Measurements from ENCODE around the gene MAFF. TPM values are rescaled to one million over a fixed set of nuclear protein-coding genes. Genes with fewer than 3 reads are reported as not detected.
"Not testable (repeated sequence)": the region's sequence is repeated elsewhere in the genome, so short reads cannot be mapped to it uniquely, and the experiment has no call there.

Gene MAFF
- total RNA-seq, 2 experiments from 2014 or later, result 11.8 to 12.3 TPM

DNA sequence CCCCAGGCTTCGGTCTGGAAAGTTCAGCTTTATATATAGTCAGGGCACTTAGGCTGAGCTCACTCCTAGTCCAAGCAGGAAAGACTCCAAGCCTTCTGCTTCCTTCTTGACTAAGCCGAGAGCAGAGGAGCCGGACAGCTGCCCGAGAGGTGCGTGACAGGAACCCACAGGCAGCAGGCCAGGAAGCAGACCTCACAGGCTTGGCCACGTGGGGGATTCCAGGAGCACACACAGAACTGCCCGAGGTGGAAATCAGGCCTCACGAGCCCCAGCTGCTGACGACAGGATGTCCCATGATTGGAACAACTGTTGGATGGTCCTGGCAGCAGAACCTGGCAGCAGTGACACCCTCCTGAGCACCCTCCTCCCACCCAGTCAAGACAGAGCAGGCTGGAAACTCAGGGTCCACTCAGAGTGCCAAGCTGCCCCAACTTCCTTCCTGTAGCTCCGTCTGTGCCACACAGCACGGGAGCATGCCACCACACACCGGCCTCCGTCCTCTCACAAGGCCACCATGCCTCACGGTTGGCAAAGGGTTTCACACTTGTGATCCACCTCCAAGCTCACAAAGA is 25.5 kb upstream of the MAFF start:
- ChIA-PET POLR2A (interaction anchor here (1.2 kb wide), 1 partner anchor 27 kb away, joined by 6 read pairs; no protein-coding TSS in a partner anchor), CTCF (interaction anchor here (0.6 to 1.7 kb wide), 5 partner anchors 23 to 124 kb away, joined by 3 to 6 read pairs (median 3); no protein-coding TSS in a partner anchor)

DNA sequence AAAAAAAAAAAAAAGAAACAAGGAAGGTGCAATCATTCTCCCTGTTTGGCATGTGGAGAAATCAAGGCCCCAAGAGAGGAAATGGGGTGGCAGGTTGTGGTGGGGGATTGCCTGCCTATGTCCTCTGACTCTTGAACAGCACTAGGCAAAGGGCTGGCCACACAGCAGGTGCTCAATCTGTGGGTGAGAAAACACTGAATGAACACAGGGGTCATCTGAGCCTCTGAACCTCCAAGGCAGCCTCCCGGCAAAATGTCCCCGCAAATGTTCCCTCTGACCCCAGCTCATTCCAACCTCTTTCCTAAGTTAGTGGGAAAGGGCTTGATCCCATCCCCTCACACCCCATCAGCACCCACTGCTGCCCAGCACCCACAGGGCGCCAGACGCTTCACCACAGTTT is 24.8 kb upstream of the MAFF start:
- ChIA-PET POLR2A (no interaction called here), CTCF (interaction anchor here (0.6 to 1.7 kb wide), 6 partner anchors 24 to 509 kb away, joined by 3 to 6 read pairs (median 3); no protein-coding TSS in a partner anchor)

DNA sequence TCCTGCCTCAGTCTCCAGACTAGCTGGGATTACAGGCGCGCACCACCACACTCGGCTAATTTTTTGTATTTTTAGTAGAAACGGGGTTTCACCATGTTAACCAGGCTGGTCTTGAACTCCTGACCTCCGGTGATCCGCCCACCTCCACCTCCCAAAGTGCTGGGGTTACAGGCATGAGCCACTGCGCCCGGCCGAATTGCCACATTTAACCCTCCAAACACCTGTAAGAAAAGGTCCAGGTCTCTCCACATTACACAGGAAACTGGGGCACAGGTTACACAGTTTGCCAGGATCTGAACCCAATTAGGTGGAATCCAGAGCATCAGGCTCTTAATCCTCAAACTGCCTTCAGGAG is 24.2 kb upstream of the MAFF start:
- CTCF ChIA-PET, result interaction anchor here (1.7 kb wide), 1 partner anchor 125 kb away, joined by 4 read pairs; no protein-coding TSS in a partner anchor
- POLR2A ChIA-PET, result not testable (repeated sequence)

DNA sequence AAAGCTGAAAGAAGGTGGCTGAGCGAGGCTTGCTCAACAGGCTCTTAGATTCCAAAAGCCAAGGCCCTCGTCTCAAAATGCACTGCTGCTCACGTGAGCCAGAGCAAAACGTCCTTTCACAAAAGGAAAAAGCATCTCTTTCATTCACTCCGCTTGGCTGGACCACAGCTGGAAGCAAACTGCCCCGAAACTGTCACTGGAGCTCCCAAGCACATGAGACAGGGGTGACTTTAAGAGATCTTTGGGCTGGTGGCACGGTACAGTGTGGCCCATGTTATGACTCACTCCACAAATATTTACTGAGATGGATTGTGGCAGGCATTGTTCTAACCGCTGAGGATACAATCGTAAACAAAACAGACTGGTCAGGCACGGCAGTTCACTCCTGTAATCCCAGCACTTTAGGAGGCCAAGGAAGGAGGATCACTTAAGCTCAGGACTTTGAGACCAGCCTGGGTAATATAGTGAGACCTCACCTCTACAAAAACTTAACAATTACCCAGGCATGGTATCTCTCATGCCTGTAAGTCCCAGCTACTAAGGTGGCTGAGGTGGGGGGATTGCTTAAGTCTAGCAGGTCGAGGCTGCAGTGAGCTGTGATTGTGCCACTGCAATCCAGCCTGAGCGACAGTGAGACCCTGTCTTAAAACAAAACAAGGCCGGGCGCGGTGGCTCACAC is 23.7 kb upstream of the MAFF start:
- CTCF ChIA-PET, result no interaction called here
- POLR2A ChIA-PET, result interaction anchor here (0.7 kb wide), 1 partner anchor 64 kb away, joined by 3 read pairs; no protein-coding TSS in a partner anchor

GRCh38 chr22:38178605-38178937 is 23.2 kb upstream of the MAFF start:
- CTCF ChIA-PET, result not testable (repeated sequence)
- POLR2A ChIA-PET, result interaction anchor here (0.7 to 1.1 kb wide), 2 partner anchors 23 to 65 kb away, joined by 3 read pairs; partner anchors contain the start of gene MAFF

- ChIA-PET CTCF (interaction anchor here (0.6 to 1.0 kb wide), 2 partner anchors 20 to 821 kb away, joined by 3 to 4 read pairs; no protein-coding TSS in a partner anchor), POLR2A (interaction anchor here (0.6 to 2.6 kb wide), 2 partner anchors 21 to 34 kb away, joined by 5 to 22 read pairs; partner anchors contain the start of gene MAFF)
Observed at GRCh38 chr22:38180841-38181452, 20.8 kb upstream of the MAFF start.

DNA sequence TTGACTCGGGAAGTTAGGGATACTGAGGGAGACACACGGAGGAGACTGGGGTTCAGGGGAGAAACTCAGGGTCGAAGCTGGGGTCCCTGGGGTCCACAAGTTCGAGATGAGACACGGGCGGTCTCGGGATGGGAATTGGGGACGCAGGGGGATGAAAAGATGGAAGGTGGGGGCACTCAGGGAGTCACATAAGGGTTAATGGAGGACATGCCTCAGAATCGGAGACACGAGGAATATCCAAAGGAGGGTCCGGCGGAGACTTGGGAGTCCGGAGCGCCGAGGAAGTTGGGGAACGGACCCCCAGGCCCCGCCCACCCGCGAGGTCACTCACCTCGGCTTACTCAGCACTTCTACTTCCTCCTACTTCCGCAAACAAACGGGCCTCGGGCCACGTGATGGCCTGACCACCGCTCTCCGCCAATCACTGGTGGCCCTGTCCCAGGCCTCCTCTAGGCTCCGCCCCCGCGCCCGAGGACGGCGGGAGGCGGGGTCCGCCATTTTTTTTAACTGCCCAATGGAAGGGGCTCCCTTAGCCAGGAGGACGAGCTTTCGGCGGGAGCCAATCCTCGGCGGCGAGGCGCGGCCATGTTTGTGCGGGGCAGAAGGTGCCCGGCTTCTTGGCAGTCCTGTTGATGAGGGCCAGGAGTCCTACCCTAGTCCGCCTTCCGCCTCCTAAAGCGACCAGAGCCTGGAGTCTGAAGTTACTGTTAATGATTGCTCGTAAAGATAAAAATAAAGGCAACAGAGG is 20.2 kb upstream of the MAFF start, which contains the start of gene PLA2G6:
Gene PLA2G6, minus strand, starts transcription at position 378 of the 748 bp plus-strand sequence. CDS start 12,404 bp downstream, outside the sequence.
- CTCF ChIA-PET, result interaction anchor here (0.6 to 1.1 kb wide), 7 partner anchors 19 to 821 kb away, joined by 3 to 5 read pairs (median 4); no protein-coding TSS in a partner anchor
- POLR2A ChIA-PET, result interaction anchor here (0.6 to 2.6 kb wide), 4 partner anchors 13 to 35 kb away, joined by 3 to 22 read pairs (median 4); partner anchors contain the start of gene MAFF

DNA sequence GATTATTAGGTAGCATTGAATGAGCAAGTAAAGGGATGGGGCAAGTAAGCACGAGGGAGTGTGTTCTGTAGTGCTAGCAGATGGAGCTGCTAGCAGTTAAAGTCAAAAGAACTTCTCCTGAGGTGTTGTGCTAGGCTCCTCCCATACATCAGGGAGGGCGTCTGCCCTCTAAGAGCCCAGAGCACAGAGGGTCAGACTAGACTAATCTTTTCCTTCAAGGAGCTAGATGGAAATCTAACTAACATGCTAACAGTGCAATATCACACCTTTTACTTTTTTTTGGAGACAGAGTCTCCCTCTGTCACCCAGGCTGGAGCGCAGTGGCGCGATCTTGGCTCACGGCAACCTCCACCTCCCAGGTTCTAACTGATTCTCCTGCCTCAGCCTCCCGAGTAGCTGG is 17.0 kb upstream of the MAFF start:
- ChIA-PET POLR2A (interaction anchor here (0.6 to 1.0 kb wide), 2 partner anchors 17 to 26 kb away, joined by 3 read pairs; partner anchors contain the start of gene MAFF), CTCF (no interaction called here)

DNA sequence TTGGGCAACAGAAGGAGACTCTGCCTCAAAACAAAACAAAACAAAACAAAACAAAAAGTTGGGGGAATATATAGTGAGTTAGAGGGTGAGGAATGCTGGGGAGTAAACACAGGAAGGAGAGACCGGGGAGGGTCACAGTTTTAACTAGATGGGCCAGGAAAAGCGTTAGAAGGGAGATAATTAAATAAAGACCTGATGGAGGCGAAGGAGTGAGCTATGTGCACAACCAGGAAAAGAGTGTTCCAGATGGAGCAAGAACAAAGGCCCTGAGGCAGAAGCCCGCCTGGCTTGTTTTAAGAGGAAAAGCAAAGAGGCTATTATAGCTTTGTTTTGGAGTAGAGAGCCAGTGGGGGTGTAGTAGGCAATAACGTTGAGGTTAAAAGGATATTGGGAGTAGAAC is 15.4 kb upstream of the MAFF start:
- CTCF ChIA-PET, result no interaction called here
- POLR2A ChIA-PET, result no interaction called here

DNA sequence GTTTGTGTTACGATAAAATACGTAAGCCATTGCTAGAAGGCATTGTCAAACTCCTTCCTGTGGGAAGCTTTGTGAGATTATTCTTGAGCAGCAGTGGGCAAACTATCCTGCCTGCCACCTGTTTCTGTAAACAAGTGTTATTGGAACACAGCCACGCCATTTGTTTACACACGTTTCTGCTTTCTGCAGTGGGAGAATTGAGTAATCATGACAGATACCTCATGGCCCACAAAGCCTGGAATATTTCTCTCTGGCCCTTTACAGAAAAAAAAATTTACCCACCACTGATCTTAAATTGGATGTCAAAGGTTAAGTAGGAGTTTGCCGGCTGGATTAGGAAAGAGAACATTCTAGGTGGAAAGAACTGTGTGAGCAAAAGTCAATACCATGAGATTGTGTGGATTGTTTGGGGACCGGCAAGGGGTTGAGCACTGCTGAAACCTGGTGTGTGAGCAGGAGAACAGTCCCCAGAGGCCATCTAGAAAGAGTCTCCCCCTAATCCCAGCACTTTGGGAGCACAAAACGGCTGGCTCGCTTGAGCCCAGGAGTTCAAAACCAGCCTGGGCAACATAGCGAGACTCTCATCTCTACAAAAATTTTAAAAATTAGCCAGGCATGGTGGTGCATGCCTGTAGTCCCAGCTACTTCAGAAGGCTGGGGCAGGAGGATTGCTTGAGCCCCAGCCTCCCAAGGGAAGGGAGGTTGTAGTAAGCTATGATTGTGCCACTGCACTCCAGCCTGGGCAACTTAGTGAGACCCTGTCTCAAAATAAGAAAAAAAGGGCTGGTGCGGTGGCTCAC is 14.2 kb upstream of the MAFF start:
- CTCF ChIA-PET, result no interaction called here
- POLR2A ChIA-PET, result no interaction called here

DNA sequence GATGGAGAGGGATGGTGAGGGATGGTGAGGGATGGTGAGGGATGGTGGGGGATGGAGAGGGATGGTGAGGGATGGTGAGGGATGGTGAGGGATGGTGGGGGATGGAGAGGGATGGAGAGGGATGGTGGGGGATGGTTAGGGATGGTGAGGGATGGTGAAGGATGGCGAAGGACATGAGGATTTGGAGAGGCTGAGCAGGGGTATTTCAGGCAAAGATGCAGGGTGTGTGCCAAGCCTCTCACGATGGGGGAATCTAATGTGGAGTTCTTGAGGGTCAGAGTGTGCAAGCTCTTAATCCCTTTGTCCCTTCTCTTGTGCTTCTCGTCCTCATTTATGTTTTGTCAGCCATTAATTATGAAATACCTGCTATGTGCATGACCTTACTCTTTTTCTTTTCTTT is 12.7 kb upstream of the MAFF start:
- CTCF ChIA-PET, result no interaction called here
- POLR2A ChIA-PET, result interaction anchor here (1.8 kb wide), 1 partner anchor 12 kb away, joined by 8 read pairs; no protein-coding TSS in a partner anchor

DNA sequence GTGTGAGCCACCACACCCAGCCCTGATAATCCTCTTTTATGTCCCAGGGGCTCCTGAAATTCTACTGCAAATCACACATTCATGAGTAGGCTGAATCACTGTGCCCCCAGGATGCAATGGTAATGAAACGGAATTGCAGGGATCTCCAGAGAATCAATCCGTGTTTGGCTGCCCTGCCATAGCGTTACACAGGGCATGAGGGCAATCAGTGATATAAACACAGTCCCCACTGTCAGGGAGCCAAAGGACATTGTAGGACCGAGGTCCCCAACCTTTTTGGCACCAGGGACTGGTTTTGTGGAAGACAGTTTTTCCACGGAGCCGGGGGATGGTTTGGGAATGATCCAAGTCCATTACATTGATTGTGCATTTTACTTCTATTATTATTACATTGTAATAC is 11.2 kb upstream of the MAFF start:
- ChIA-PET POLR2A (interaction anchor here (1.8 kb wide), 1 partner anchor 11 kb away, joined by 8 read pairs; no protein-coding TSS in a partner anchor), CTCF (no interaction called here)

DNA sequence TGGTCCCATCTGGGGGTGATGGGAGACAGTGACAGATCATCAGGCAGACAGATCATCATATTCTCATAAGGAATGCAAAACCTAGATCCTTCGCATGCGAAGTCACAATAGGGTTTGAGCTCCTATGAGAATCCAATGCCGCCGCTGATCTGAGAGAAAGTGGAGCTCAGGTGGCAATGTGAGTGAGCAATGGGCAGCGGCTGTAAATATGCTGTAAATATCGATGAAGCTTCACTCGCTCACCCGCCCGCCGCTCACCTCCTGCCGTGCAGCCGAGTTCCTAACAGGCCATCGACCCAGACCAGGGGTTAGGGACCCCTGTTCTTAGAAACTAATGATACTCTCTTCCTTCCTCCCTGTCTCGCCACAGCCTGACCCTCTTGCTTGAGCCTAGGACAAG is 10.7 kb upstream of the MAFF start:
- ChIA-PET POLR2A (no interaction called here), CTCF (no interaction called here)

- ChIA-PET POLR2A (interaction anchor here (2.4 kb wide), 1 partner anchor 12 kb away, joined by 5 read pairs; no protein-coding TSS in a partner anchor), CTCF (interaction anchor here (1.3 kb wide), 1 partner anchor 9 kb away, joined by 3 read pairs; no protein-coding TSS in a partner anchor)
Observed at GRCh38 chr22:38191731-38192474, 9.9 kb upstream of the MAFF start.

GRCh38 chr22:38192475-38192863 is 9.3 kb upstream of the MAFF start:
- POLR2A ChIA-PET, result interaction anchor here (2.4 kb wide), 1 partner anchor 12 kb away, joined by 5 read pairs; no protein-coding TSS in a partner anchor
- CTCF ChIA-PET, result interaction anchor here (1.3 kb wide), 1 partner anchor 9 kb away, joined by 3 read pairs; no protein-coding TSS in a partner anchor

DNA sequence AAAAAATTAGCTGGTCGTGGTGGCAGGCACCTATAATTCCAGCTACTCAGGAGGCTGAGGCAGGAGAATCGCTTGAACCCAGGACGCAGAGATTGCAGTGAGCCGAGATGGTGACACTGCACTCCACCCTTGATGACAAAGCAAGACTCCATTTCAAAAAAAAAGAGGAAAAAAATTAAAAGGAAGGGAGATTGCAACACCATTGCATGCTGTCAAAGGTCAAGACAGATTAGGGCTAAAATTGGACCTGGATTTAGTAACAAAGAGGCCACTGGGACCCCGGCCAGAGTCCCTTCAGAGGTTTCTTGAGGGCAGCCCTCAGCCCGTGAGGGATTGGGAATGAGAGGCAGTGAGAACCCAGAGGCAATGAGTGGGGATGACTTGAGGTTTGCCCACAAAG is 8.2 kb upstream of the MAFF start:
- ChIA-PET CTCF (no interaction called here), POLR2A (interaction anchor here (2.4 kb wide), 1 partner anchor 11 kb away, joined by 5 read pairs; no protein-coding TSS in a partner anchor)

DNA sequence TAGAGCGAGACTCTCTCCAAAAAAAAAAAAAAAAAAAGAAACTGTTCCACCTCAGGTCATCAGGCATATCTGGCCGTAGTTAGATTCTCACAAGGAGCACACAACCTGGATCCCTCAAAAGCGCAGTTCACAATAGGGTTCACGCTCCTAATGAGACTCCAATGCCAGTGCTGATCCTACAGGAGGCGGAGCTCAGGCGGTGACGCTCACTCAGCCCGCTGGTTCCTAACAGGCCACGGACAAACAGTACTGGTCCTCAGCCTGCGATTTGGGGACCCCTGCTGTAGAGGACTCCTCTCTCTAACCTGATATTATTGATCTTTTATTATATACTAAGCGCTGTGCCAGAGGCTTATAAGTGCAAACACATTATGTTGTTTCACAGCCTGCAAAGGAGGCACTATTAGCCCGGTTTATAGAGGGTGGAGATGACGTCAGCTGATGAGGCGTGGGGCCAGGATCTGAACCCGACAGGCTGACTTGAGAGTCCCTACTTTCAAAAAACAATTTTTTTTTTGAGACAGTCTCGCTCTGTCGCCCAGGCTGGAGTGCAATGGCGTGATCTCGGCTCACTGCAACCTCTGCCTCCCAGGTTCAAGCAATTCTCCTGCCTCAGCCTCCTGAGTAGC is 4.9 kb upstream of the MAFF start:
- POLR2A ChIA-PET, result no interaction called here
- CTCF ChIA-PET, result no interaction called here

Measured in activated CD8-positive, alpha-beta memory T cell treated with anti-CD3 and anti-CD28 coated beads for 36 hours (primary cell).